Endothelial cell of umbilical vein (primary cell): Measurements from ENCODE around the gene TP53.

Experiments used
- EZH2 ChIP-seq: IDR thresholded peaks from 2 replicates; pipeline ENCODE4 v1.6.1; 2012; ENCODE audit warnings: borderline replicate concordance, low read depth, mild to moderate bottlenecking, moderate library complexity, low read length, inconsistent platforms; ENCODE audit not compliant: severe bottlenecking
- FOS ChIP-seq: IDR thresholded peaks from 2 replicates; pipeline ENCODE4 v1.6.1; 2011; ENCODE audit warnings: mild to moderate bottlenecking, low read length, moderate library complexity, borderline replicate concordance; ENCODE audit not compliant: insufficient read depth
- GATA2 ChIP-seq: IDR thresholded peaks from 2 replicates; pipeline ENCODE4 v1.7.0; 2011; ENCODE audit warnings: low read depth, mild to moderate bottlenecking, moderate library complexity, mixed read lengths, low read length; ENCODE audit not compliant: insufficient read length, insufficient read depth
- JUN ChIP-seq: IDR thresholded peaks from 2 replicates; pipeline ENCODE4 v1.6.1; 2011; ENCODE audit warnings: borderline replicate concordance, low read depth; ENCODE audit not compliant: insufficient read length, insufficient read depth
- MYC ChIP-seq: IDR thresholded peaks from one replicate; pipeline ENCODE4 v1.6.1; 2011; ENCODE audit warnings: mild to moderate bottlenecking, low read depth, low read length
- POLR2A ChIP-seq: IDR thresholded peaks from 2 replicates; pipeline ENCODE4 v1.6.1; 2012; ENCODE audit warnings: low read depth, mild to moderate bottlenecking, control low read depth, low read length
- POLR2AphosphoS5 ChIP-seq: IDR thresholded peaks from 2 replicates; pipeline ENCODE4 v1.6.1; 2012; ENCODE audit warnings: low read depth, mild to moderate bottlenecking, control low read depth, low read length, moderate library complexity; ENCODE audit not compliant: insufficient read depth
- TF ChIP-seq, protein P1 (sequence below), 2 donors: IDR thresholded peaks; 1 replicate in 1 of 2; 2 replicates in 1 of 2; pipeline ENCODE4 v1.5.1; 2011; ENCODE audit warnings: low read length in 2 of 2, mild to moderate bottlenecking in 2 of 2, moderate library complexity in 2 of 2, control low read depth in 1 of 2, inconsistent platforms in 1 of 2, low read depth in 1 of 2; ENCODE audit not compliant: insufficient read depth in 1 of 2; ENCODE audit errors: extremely low read depth in 1 of 2
- TF ChIP-seq, protein P2 (sequence below): IDR thresholded peaks from 2 replicates; pipeline ENCODE4 v1.6.1; 2011; ENCODE audit not compliant: insufficient read depth, insufficient read length

DNA sequence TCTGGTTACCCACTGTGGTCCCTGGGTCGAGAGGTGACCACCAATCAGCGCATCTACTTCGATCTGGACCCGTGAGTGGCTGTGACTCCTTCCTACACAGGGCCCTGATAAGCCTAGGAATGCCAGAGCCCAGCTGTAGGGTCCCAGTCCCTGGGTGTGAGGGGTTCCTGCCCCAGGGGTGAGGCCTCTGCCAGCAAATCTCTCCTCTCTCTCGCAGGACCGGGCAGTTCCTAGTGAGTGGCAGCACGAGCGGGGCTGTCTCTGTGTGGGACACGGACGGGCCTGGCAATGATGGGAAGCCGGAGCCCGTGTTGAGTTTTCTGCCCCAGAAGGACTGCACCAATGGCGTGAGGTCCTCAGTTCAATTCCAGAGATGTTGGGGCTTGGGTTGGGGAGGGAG, 15.5 kb upstream of the TP53 start:
- TF ChIP-seq, protein P1, sequence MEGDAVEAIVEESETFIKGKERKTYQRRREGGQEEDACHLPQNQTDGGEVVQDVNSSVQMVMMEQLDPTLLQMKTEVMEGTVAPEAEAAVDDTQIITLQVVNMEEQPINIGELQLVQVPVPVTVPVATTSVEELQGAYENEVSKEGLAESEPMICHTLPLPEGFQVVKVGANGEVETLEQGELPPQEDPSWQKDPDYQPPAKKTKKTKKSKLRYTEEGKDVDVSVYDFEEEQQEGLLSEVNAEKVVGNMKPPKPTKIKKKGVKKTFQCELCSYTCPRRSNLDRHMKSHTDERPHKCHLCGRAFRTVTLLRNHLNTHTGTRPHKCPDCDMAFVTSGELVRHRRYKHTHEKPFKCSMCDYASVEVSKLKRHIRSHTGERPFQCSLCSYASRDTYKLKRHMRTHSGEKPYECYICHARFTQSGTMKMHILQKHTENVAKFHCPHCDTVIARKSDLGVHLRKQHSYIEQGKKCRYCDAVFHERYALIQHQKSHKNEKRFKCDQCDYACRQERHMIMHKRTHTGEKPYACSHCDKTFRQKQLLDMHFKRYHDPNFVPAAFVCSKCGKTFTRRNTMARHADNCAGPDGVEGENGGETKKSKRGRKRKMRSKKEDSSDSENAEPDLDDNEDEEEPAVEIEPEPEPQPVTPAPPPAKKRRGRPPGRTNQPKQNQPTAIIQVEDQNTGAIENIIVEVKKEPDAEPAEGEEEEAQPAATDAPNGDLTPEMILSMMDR (IDR thresholded peaks at IDR 0.05; ENCODE audit: extremely low read depth in 1 of 2, insufficient read depth in 1 of 2, low read depth in 1 of 2, low read length in 2 of 2): no peak
- TF ChIP-seq EZH2: no peak
- TF ChIP-seq POLR2A: no peak
- no peak for TF ChIP-seq JUN
- TF ChIP-seq, protein P2, sequence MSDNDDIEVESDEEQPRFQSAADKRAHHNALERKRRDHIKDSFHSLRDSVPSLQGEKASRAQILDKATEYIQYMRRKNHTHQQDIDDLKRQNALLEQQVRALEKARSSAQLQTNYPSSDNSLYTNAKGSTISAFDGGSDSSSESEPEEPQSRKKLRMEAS: no peak
- no peak for TF ChIP-seq MYC
- TF ChIP-seq GATA2: no peak
- TF ChIP-seq POLR2AphosphoS5: no peak
- TF ChIP-seq FOS: no peak
